Measurements from ENCODE around the gene MYF6. TPM values are rescaled to one million over a fixed set of nuclear protein-coding genes. Genes with fewer than 3 reads are reported as not detected.

Gene MYF6
- total and polyA plus RNA-seq, 10 donors: 0.03 to 0.04 TPM; not detected in 8

- no peaks in the 10 kb centered on the region for H3K9me3 ChIP-seq
- intact Hi-C loops (cut with DNase I; ENCODE audit: low total_unique reads): no loop called here
- no peaks in the 10 kb centered on the region for H3K36me3 ChIP-seq
- no peak for DNase-seq
- no peak overlapping the region for H3K27ac ChIP-seq
- peaks cover 0 to 55% (median 19%) of the 10 kb centered on the region in 7 donors for H3K27me3 ChIP-seq (replicated peaks in 1 of 7)
- no peak overlapping the region for H3K4me3 ChIP-seq
- WGBS, 5 donors: 22 to 44% (median 26%) methylated on average over 12 to 21 of the region's 21 CpGs
- TF ChIP-seq CTCF (IDR thresholded peaks at IDR 0.05 in 8 of 11, conservative IDR thresholded peaks at IDR 0.05 in 3 of 11) (no peak), POLR2A (IDR thresholded peaks at IDR 0.05) (no peak), POLR2AphosphoS5 (IDR thresholded peaks at IDR 0.05) (no peak)
- peaks cover 0 to 8% (median 7%) of the 10 kb centered on the region in 6 donors for H3K4me1 ChIP-seq
Observed at GRCh38 chr12:80707830-80708258, 410 bp downstream of the MYF6 start.

GRCh38 chr12:80708259-80708974 lies 983 bp downstream of the MYF6 start:
- DNase-seq: no peak
- WGBS, 5 donors: 3 to 9% (median 5%) methylated on average over 39 to 50 of the region's 50 CpGs

GRCh38 chr12:80708975-80709328 lies 1.5 kb downstream of the MYF6 start:
- 19 to 36% (median 29%) methylated on average over 10 of the region's 10 CpGs for WGBS, 5 donors
- TF ChIP-seq CTCF (IDR thresholded peaks at IDR 0.05 in 8 of 11, conservative IDR thresholded peaks at IDR 0.05 in 3 of 11): no peak
- no peak for TF ChIP-seq POLR2A (IDR thresholded peaks at IDR 0.05)
- TF ChIP-seq POLR2AphosphoS5 (IDR thresholded peaks at IDR 0.05): no peak
- Histone ChIP-seq H3K9me3 (no peaks in the 10 kb centered on the region), H3K4me3 (peak overlapping the region in 1 of 8 donors; percentile 37), H3K27ac (no peak overlapping the region), H3K27me3 (replicated peaks in 1 of 7) (peaks cover 0 to 65% (median 19%) of the 10 kb centered on the region in 7 donors), H3K4me1 (peaks cover 0 to 8% (median 7%) of the 10 kb centered on the region in 6 donors), H3K36me3 (no peaks in the 10 kb centered on the region)
- intact Hi-C loops (cut with DNase I; ENCODE audit: low total_unique reads): no loop called here
- no peak for DNase-seq

More at GRCh38 chr12:80708259-80708974, 983 bp downstream of the MYF6 start:
- intact Hi-C loops (cut with DNase I; ENCODE audit: low total_unique reads): no loop called here
- Histone ChIP-seq H3K27ac (no peak overlapping the region), H3K4me3 (peak overlapping the region in 1 of 8 donors; percentile 37), H3K27me3 (replicated peaks in 1 of 7) (peaks cover 0 to 60% (median 19%) of the 10 kb centered on the region in 7 donors), H3K36me3 (no peaks in the 10 kb centered on the region), H3K9me3 (no peaks in the 10 kb centered on the region), H3K4me1 (peaks cover 0 to 8% (median 7%) of the 10 kb centered on the region in 6 donors)
- TF ChIP-seq CTCF (IDR thresholded peaks at IDR 0.05 in 8 of 11, conservative IDR thresholded peaks at IDR 0.05 in 3 of 11) (no peak), POLR2AphosphoS5 (IDR thresholded peaks at IDR 0.05) (no peak), POLR2A (IDR thresholded peaks at IDR 0.05) (no peak)
